ENCODE measurements around the gene AP2B1. TPM values are rescaled to one million over a fixed set of nuclear protein-coding genes. Genes with fewer than 3 reads are reported as not detected.

The AP2B1 gene
- total RNA-seq, 1 donor from 2014 or later = 152 TPM

GRCh38 chr17:35616536-35616935 lies 29.4 kb downstream of the AP2B1 start:
- no peak for DNase-seq (ENCODE audit: low read depth)
- TF ChIP-seq CTCF (IDR thresholded peaks at IDR 0.05; ENCODE audit: insufficient read depth, low read length, poor library complexity, severe bottlenecking) = no peak
- H3K36me3 ChIP-seq (ENCODE audit: control insufficient read depth, insufficient read depth, low read length) = no peaks in the 10 kb centered on the region
- H3K27me3 ChIP-seq (ENCODE audit: control insufficient read depth, insufficient read depth, low read length) = no peaks in the 10 kb centered on the region
- H3K4me3 ChIP-seq (ENCODE audit: low read depth, low read length) = no peak overlapping the region

DNA sequence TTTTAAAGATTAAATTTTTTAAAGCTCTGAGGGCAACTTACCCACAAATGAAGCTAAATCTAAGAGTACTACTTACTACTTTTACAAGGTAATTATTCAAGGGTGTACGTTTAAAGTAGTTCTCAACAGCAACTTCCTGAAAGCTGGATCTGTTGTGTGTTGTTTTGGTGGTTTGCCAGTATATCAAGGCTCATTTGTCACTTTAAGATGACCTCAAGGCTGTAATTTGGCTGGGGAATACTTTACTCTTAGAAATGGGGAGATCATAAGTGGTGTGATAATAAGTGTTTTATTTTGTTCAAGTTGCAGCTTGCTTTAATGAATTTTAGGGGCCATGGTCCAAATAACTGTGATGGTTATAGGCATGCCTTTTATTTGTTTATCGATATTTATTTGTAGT lies 30.4 kb downstream of the AP2B1 start:
- DNase-seq (ENCODE audit: low read depth) = no peak
- Histone ChIP-seq H3K4me3 (ENCODE audit: low read depth, low read length) (no peak overlapping the region), H3K36me3 (ENCODE audit: control insufficient read depth, insufficient read depth, low read length) (no peaks in the 10 kb centered on the region), H3K27me3 (ENCODE audit: control insufficient read depth, insufficient read depth, low read length) (no peaks in the 10 kb centered on the region)
- TF ChIP-seq CTCF (IDR thresholded peaks at IDR 0.05; ENCODE audit: insufficient read depth, low read length, poor library complexity, severe bottlenecking) = no peak

DNA sequence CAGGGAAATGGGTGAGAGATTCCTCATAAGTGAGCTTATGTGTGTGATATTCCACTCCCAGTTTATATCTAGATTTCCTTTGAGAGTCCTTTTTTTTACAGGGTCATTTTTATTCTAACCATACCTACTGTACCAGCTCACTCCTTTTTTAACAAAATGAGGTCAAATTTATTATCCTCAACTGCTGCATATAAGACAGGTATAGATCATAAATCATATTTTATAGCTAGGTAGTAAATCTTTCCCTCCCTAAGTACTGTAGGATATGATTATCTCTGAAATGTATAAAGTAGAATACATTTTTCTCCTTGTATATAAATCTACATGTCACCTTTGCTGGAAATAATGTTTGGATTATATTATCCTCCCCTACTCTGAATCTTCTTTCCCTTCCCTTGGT lies 31.5 kb downstream of the AP2B1 start:
- TF ChIP-seq CTCF (IDR thresholded peaks at IDR 0.05; ENCODE audit: insufficient read depth, low read length, poor library complexity, severe bottlenecking) = no peak
- H3K27me3 ChIP-seq (ENCODE audit: control insufficient read depth, insufficient read depth, low read length) = no peaks in the 10 kb centered on the region
- no peaks in the 10 kb centered on the region for H3K36me3 ChIP-seq (ENCODE audit: control insufficient read depth, insufficient read depth, low read length)
- H3K4me3 ChIP-seq (ENCODE audit: low read depth, low read length) = no peak overlapping the region
- DNase-seq (ENCODE audit: low read depth) = no peak

DNA sequence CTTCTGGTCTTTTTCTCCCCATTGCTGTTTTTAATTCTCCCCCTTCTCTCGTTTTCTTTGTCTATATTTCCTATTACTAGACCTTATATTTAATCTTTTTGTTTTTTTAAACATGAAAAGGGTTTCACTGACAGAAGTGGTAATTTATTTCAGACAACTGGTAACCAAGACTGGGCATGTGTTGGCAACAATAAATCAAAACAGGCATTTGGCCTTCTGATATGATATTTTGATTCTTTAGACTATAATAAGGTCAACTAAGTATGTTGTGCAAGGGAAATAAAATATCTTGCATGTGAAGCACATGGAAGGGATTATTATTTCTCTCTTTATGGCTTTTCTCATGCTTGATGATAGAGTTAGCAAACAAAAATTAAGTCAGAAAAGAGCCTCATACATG lies 34.6 kb downstream of the AP2B1 start:
- Histone ChIP-seq H3K36me3 (ENCODE audit: control insufficient read depth, insufficient read depth, low read length) (no peaks in the 10 kb centered on the region), H3K4me3 (ENCODE audit: low read depth, low read length) (no peak overlapping the region), H3K27me3 (ENCODE audit: control insufficient read depth, insufficient read depth, low read length) (no peaks in the 10 kb centered on the region)
- DNase-seq (ENCODE audit: low read depth) = no peak
- TF ChIP-seq CTCF (IDR thresholded peaks at IDR 0.05; ENCODE audit: insufficient read depth, low read length, poor library complexity, severe bottlenecking) = no peak

- Histone ChIP-seq H3K36me3 (ENCODE audit: control insufficient read depth, insufficient read depth, low read length) (no peaks in the 10 kb centered on the region), H3K27me3 (ENCODE audit: control insufficient read depth, insufficient read depth, low read length) (no peaks in the 10 kb centered on the region), H3K4me3 (ENCODE audit: low read depth, low read length) (no peak overlapping the region)
- DNase-seq (ENCODE audit: low read depth) = no peak
- no peak for TF ChIP-seq CTCF (IDR thresholded peaks at IDR 0.05; ENCODE audit: insufficient read depth, low read length, poor library complexity, severe bottlenecking)
These were observed 40.3 kb downstream of the AP2B1 start for GRCh38 chr17:35627417-35627816.

DNA sequence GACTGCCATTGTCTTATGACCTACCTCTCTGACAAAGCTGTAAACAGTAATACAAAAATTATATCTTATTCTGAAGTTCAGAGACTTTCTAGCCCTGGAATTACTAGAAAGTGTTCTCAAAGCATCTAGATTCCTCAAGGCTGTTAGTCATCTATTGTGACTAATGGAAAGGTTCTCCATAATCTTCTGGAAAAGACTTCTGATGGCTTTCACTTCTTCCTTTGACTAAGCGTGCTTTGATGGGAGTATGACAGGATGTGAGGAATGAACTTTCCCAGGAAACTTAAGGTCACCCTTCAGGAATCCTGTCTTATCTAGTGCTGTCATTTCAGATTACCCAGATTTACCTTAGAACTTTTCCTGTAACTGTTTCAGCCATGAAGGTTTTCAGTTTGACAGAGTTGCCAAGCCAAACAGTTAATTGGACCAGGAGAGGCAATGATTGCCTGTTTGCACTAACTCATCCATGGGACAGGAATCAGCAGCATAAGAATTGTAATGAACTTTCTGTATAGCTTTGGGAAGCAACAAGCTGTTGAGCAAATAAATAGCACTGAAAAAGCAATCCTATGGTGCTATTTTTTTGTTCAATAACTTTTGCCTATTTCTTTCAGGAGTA lies 43.5 kb downstream of the AP2B1 start:
- H3K4me3 ChIP-seq (ENCODE audit: low read depth, low read length) = no peak overlapping the region
- no peaks in the 10 kb centered on the region for H3K27me3 ChIP-seq (ENCODE audit: control insufficient read depth, insufficient read depth, low read length)
- DNase-seq (ENCODE audit: low read depth) = peak; percentile 47
- no peaks in the 10 kb centered on the region for H3K36me3 ChIP-seq (ENCODE audit: control insufficient read depth, insufficient read depth, low read length)
- TF ChIP-seq CTCF (IDR thresholded peaks at IDR 0.05; ENCODE audit: insufficient read depth, low read length, poor library complexity, severe bottlenecking) = no peak
